Measurements from ENCODE around the gene KIF4B. TPM values are rescaled to one million over a fixed set of nuclear protein-coding genes. Genes with fewer than 3 reads are reported as not detected.

KIF4B gene
- total and polyA plus RNA-seq, 2 of the 13 experiments (the other 11 are each of a cell fraction or from before 2014, with no cell fraction given) = 0.04 TPM; not detected in 1

GRCh38 chr5:154970759-154971158 lies 42.8 kb upstream of the KIF4B start (continued):
- TF ChIP-seq ZBTB26 (CRISPR knock-in tag; IDR thresholded peaks at IDR 0.05; ENCODE audit: borderline replicate concordance) = no peak
- peak; percentile 50; the same call in 1 of the 2 replicates for TF ChIP-seq ZFY (CRISPR knock-in tag; IDR thresholded peaks at IDR 0.05)
- TF ChIP-seq FOXJ3 (CRISPR knock-in tag; IDR thresholded peaks at IDR 0.05; ENCODE audit: borderline replicate concordance) = peak; percentile 48; the same call in 1 of the 2 replicates
- no peak for TF ChIP-seq CENPX (CRISPR knock-in tag; IDR thresholded peaks at IDR 0.05)
- 0 out of 2 replicates have a peak, but pooled peaks have one; percentile 54 for TF ChIP-seq MXD4 (CRISPR knock-in tag; IDR thresholded peaks at IDR 0.05)
- TF ChIP-seq, protein P1, sequence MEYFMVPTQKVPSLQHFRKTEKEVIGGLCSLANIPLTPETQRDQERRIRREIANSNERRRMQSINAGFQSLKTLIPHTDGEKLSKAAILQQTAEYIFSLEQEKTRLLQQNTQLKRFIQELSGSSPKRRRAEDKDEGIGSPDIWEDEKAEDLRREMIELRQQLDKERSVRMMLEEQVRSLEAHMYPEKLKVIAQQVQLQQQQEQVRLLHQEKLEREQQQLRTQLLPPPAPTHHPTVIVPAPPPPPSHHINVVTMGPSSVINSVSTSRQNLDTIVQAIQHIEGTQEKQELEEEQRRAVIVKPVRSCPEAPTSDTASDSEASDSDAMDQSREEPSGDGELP (IDR thresholded peaks at IDR 0.05; ENCODE audit: borderline replicate concordance, low read depth) = peak; percentile 56; the same call in 1 of the 2 replicates
- no peak for TF ChIP-seq ELF4 (CRISPR knock-in tag; IDR thresholded peaks at IDR 0.05; ENCODE audit: borderline replicate concordance)
- TF ChIP-seq, protein P2, sequence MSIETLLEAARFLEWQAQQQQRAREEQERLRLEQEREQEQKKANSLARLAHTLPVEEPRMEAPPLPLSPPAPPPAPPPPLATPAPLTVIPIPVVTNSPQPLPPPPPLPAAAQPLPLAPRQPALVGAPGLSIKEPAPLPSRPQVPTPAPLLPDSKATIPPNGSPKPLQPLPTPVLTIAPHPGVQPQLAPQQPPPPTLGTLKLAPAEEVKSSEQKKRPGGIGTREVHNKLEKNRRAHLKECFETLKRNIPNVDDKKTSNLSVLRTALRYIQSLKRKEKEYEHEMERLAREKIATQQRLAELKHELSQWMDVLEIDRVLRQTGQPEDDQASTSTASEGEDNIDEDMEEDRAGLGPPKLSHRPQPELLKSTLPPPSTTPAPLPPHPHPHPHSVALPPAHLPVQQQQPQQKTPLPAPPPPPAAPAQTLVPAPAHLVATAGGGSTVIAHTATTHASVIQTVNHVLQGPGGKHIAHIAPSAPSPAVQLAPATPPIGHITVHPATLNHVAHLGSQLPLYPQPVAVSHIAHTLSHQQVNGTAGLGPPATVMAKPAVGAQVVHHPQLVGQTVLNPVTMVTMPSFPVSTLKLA (IDR thresholded peaks at IDR 0.05) = peak; percentile 72
- peak in 1 of 2 experiments; percentile 31; a peak in 1 of 4 replicates for TF ChIP-seq EP300 (IDR thresholded peaks at IDR 0.05; ENCODE audit: low read depth in 2 of 2, low read length in 2 of 2)
- no peak for TF ChIP-seq EP300 (CRISPR knock-in tag; IDR thresholded peaks at IDR 0.05; ENCODE audit: borderline replicate concordance)
- 0 out of 2 replicates have a peak, but pooled peaks have one; percentile 48 for TF ChIP-seq ZNF205 (CRISPR knock-in tag; IDR thresholded peaks at IDR 0.05)
- TF ChIP-seq TFE3 (CRISPR knock-in tag; IDR thresholded peaks at IDR 0.05) = 0 out of 2 replicates have a peak, but pooled peaks have one; percentile 30
- peak; percentile 58; the same call in 1 of the 2 replicates for TF ChIP-seq HOMEZ (CRISPR knock-in tag; IDR thresholded peaks at IDR 0.05; ENCODE audit: low read depth)
- peak; percentile 18; the same call in 1 of the 2 replicates for TF ChIP-seq ERF (CRISPR knock-in tag; IDR thresholded peaks at IDR 0.05)
- TF ChIP-seq MATR3 (CRISPR knock-in tag; IDR thresholded peaks at IDR 0.05) = no peak
- TF ChIP-seq SRY (CRISPR knock-in tag; IDR thresholded peaks at IDR 0.05) = no peak
- TF ChIP-seq IRF2 (CRISPR knock-in tag; IDR thresholded peaks at IDR 0.05) = 0 out of 2 replicates have a peak, but pooled peaks have one; percentile 35
- TF ChIP-seq ELF3 (CRISPR knock-in tag; IDR thresholded peaks at IDR 0.05) = peak; percentile 72
- TF ChIP-seq NR2F6 (IDR thresholded peaks at IDR 0.05) = no peak
- peak; percentile 42; the same call in 1 of the 2 replicates for TF ChIP-seq NR2F6 (CRISPR knock-in tag; IDR thresholded peaks at IDR 0.05)
- TF ChIP-seq JUND (CRISPR knock-in tag; IDR thresholded peaks at IDR 0.05) = no peak
- no peak for TF ChIP-seq ZNF256 (CRISPR knock-in tag; conservative IDR thresholded peaks at IDR 0.05)
- TF ChIP-seq POGZ (CRISPR knock-in tag; IDR thresholded peaks at IDR 0.05) = peak; percentile 66
- no peak for TF ChIP-seq ZNF839 (CRISPR knock-in tag; IDR thresholded peaks at IDR 0.05; ENCODE audit: borderline replicate concordance)
- TF ChIP-seq FOXP1 (IDR thresholded peaks at IDR 0.05) = no peak
- TF ChIP-seq FOXP1 (CRISPR knock-in tag; IDR thresholded peaks at IDR 0.05) = 0 out of 2 replicates have a peak, but pooled peaks have one; percentile 42
- TF ChIP-seq, protein P3, sequence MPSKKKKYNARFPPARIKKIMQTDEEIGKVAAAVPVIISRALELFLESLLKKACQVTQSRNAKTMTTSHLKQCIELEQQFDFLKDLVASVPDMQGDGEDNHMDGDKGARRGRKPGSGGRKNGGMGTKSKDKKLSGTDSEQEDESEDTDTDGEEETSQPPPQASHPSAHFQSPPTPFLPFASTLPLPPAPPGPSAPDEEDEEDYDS (CRISPR knock-in tag; IDR thresholded peaks at IDR 0.05) = 0 out of 2 replicates have a peak, but pooled peaks have one; percentile 30

All from HepG2 (cell line).